Lower lobe of right lung (tissue), 2 donors: ENCODE data around the gene SPATA21. TPM values are rescaled to one million over a fixed set of nuclear protein-coding genes. Genes with fewer than 3 reads are reported as not detected.

Experiments used
- ATAC-seq, 2 donors: fragments of 200-7000 bp; cut with Tn5 transposase; one replicate each; pipeline ENCODE4 v1.9.1; 2020 to 2022; ENCODE audit warnings: mild to moderate bottlenecking in 2 of 2, moderate library complexity in 2 of 2
- DNase-seq: peaks from one replicate; pipeline ENCODE4 v3.0.0-alpha.2; 2020
- H3K27ac ChIP-seq: fragments of 200-600 bp; one replicate; pipeline ENCODE4 v1.8.0; 2022
- H3K27me3 ChIP-seq: fragments of 200-600 bp; one replicate; pipeline ENCODE4 v1.8.0; 2022; ENCODE audit warnings: low read depth
- H3K36me3 ChIP-seq: fragments of 200-600 bp; one replicate; pipeline ENCODE4 v1.8.0; 2022; ENCODE audit warnings: mild to moderate bottlenecking
- H3K4me1 ChIP-seq: fragments of 200-600 bp; one replicate; pipeline ENCODE4 v1.8.0; 2022
- H3K4me3 ChIP-seq: fragments of 200-600 bp; one replicate; pipeline ENCODE4 v1.8.0; 2022; ENCODE audit warnings: mild to moderate bottlenecking
- H3K9me3 ChIP-seq: fragments of 200-600 bp; one replicate; pipeline ENCODE4 v1.8.0; 2022
- CTCF ChIP-seq: fragments of 200-600 bp; IDR thresholded peaks from one replicate; pipeline ENCODE4 v1.8.0; 2022; ENCODE audit warnings: antibody characterized with exemption, mild to moderate bottlenecking
- intact Hi-C: fragments of 100-400 bp; cut with DNase I; formaldehyde crosslinking; loops from one replicate; pipeline ENCODE4 v1.11.0; 2022
- total RNA-seq: library from RNA; stranded (reverse); fragmentation: NEBNext Ultra II Directional; extraction: Animal tissue kit (Norgen Biotek cat#: 25700); gene quantifications from one replicate; pipeline ENCODE4 v1.2.1, GENCODE V29; 2021
- donor health status: DM: no; HTN: yes; CAD: no; lungs with severe emphysema.

Gene SPATA21
- total RNA-seq, 1 donor from 2014 or later = not detected

GRCh38 chr1:16398371-16398953 lies 38.8 kb downstream of the SPATA21 start:
- Histone ChIP-seq H3K36me3 (peaks cover 65% of the 10 kb centered on the region), H3K4me1 (peaks cover 11% of the 10 kb centered on the region), H3K4me3 (no peak overlapping the region), H3K27me3 (no peaks in the 10 kb centered on the region), H3K27ac (no peak overlapping the region), H3K9me3 (no peaks in the 10 kb centered on the region)
- intact Hi-C loops = no loop called here
- DNase-seq = no peak
- ATAC-seq = no peak
- no peak for TF ChIP-seq CTCF

- DNase-seq = no peak
- ATAC-seq = no peak
- no peaks in the 10 kb centered on the region for H3K27me3 ChIP-seq
- TF ChIP-seq CTCF = no peak
- H3K4me3 ChIP-seq = no peak overlapping the region
- H3K4me1 ChIP-seq = peaks cover 22% of the 10 kb centered on the region
- peak overlapping the region; percentile 11 for H3K27ac ChIP-seq
- H3K9me3 ChIP-seq = no peaks in the 10 kb centered on the region
- H3K36me3 ChIP-seq = peaks cover 69% of the 10 kb centered on the region
- intact Hi-C loops = no loop called here
Observed at GRCh38 chr1:16397120-16397519, 40.1 kb downstream of the SPATA21 start.

- intact Hi-C loops = no loop called here
- TF ChIP-seq CTCF = no peak
- Histone ChIP-seq H3K27ac (peak overlapping the region; percentile 11), H3K4me1 (peaks cover 28% of the 10 kb centered on the region), H3K9me3 (no peaks in the 10 kb centered on the region), H3K27me3 (no peaks in the 10 kb centered on the region), H3K36me3 (peaks cover 69% of the 10 kb centered on the region), H3K4me3 (no peak overlapping the region)
- ATAC-seq (no peak), DNase-seq (no peak)
Observed at GRCh38 chr1:16396591-16396990, 40.6 kb downstream of the SPATA21 start.

GRCh38 chr1:16394977-16395376 lies 42.2 kb downstream of the SPATA21 start:
- Histone ChIP-seq H3K4me3 (no peak overlapping the region), H3K36me3 (peaks cover 65% of the 10 kb centered on the region), H3K27ac (no peak overlapping the region), H3K27me3 (no peaks in the 10 kb centered on the region), H3K9me3 (no peaks in the 10 kb centered on the region), H3K4me1 (peaks cover 44% of the 10 kb centered on the region)
- intact Hi-C loops = no loop called here
- TF ChIP-seq CTCF = no peak
- DNase-seq (no peak), ATAC-seq (no peak)

- Histone ChIP-seq H3K4me3 (no peak overlapping the region), H3K36me3 (peaks cover 56% of the 10 kb centered on the region)
- intact Hi-C loops = no loop called here
Observed at GRCh38 chr1:16393570-16394521, 43.4 kb downstream of the SPATA21 start.

More at GRCh38 chr1:16393570-16394521, 43.4 kb downstream of the SPATA21 start:
- no peaks in the 10 kb centered on the region for H3K9me3 ChIP-seq
- ATAC-seq = no peak
- H3K4me1 ChIP-seq = peaks cover 48% of the 10 kb centered on the region
- DNase-seq = no peak
- no peak for TF ChIP-seq CTCF
- H3K27me3 ChIP-seq = no peaks in the 10 kb centered on the region
- no peak overlapping the region for H3K27ac ChIP-seq
